OCI-LY3 (cell line): ENCODE data around the gene FAM163A.

Source experiments
- EZH2phosphoT487 ChIP-seq: fragments of 200-600 bp; shearing (Covaris generic); IDR thresholded peaks from 2 replicates; pipeline ENCODE4 v1.6.1; 2018; ENCODE audit warnings: antibody characterized with exemption, mixed run types, low read depth
- TF ChIP-seq, protein P1 (sequence below): fragments of 200-600, 300-600 bp; sonication (generic); IDR thresholded peaks from 2 replicates; pipeline ENCODE4 v1.5.1; 2014; ENCODE audit warnings: antibody characterized with exemption, low read length, low read depth

- TF ChIP-seq, protein P1, sequence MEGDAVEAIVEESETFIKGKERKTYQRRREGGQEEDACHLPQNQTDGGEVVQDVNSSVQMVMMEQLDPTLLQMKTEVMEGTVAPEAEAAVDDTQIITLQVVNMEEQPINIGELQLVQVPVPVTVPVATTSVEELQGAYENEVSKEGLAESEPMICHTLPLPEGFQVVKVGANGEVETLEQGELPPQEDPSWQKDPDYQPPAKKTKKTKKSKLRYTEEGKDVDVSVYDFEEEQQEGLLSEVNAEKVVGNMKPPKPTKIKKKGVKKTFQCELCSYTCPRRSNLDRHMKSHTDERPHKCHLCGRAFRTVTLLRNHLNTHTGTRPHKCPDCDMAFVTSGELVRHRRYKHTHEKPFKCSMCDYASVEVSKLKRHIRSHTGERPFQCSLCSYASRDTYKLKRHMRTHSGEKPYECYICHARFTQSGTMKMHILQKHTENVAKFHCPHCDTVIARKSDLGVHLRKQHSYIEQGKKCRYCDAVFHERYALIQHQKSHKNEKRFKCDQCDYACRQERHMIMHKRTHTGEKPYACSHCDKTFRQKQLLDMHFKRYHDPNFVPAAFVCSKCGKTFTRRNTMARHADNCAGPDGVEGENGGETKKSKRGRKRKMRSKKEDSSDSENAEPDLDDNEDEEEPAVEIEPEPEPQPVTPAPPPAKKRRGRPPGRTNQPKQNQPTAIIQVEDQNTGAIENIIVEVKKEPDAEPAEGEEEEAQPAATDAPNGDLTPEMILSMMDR: no peak
- no peak for TF ChIP-seq EZH2phosphoT487
Observed at GRCh38 chr1:179806333-179806732, 63.2 kb downstream of the FAM163A start.
